ENCODE measurements around the gene ARGLU1. TPM values are rescaled to one million over a fixed set of nuclear protein-coding genes. Genes with fewer than 3 reads are reported as not detected.
A peak's percentile ranks its signal among the peaks of the same experiment; 100 is the strongest.

ARGLU1 gene
- total RNA-seq, 1 donor, result 42.0 TPM

DNA sequence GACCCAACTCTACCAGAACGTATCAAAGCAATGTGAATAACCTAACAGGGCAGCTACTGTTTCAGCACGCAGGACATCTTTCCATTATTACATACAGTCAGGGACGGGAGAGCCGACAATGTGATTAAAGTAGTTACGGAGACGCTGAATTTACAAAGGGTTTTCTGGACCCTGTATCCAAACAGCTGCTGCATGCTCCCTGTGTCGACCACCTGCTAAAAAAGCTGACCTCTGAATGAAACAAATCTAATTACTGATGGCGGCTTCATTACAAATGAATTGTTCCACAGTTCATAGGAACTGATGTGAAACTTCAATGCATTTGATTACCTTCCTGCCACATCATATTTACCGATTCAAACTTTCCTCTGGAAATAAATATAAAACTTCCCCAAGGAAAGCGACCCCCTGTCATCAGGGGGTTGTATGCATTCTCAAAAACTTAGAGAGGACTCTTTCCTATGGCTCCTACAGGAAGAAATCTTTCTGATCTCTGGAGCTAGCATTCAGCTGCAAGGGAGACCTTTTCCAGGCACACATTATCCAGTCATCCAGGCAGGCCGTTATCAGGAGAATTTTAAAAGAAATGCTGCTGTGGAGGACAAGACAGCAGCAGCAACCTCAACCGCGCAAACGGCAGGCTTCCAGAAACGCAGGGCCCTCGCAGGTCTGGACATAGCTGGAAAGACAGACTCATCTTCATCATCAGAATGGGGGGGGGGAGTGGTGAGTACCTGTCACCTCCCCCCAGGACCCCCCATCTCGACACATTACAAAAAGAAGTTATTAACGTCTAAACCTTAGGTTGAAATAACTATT is 35.6 kb downstream of the ARGLU1 start:
- H3K4me1 ChIP-seq (ENCODE audit: insufficient read depth, low read length), result peaks cover 11% of the 10 kb centered on the region
- TF ChIP-seq, protein P1, sequence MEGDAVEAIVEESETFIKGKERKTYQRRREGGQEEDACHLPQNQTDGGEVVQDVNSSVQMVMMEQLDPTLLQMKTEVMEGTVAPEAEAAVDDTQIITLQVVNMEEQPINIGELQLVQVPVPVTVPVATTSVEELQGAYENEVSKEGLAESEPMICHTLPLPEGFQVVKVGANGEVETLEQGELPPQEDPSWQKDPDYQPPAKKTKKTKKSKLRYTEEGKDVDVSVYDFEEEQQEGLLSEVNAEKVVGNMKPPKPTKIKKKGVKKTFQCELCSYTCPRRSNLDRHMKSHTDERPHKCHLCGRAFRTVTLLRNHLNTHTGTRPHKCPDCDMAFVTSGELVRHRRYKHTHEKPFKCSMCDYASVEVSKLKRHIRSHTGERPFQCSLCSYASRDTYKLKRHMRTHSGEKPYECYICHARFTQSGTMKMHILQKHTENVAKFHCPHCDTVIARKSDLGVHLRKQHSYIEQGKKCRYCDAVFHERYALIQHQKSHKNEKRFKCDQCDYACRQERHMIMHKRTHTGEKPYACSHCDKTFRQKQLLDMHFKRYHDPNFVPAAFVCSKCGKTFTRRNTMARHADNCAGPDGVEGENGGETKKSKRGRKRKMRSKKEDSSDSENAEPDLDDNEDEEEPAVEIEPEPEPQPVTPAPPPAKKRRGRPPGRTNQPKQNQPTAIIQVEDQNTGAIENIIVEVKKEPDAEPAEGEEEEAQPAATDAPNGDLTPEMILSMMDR (IDR thresholded peaks at IDR 0.05; ENCODE audit: extremely low read depth, low read depth, low read length), result no peak
- peak overlapping the region; percentile 27 for H3K27ac ChIP-seq (ENCODE audit: low read depth, low read length)
- H4K20me1 ChIP-seq (ENCODE audit: insufficient read depth, low read length), result peaks cover 6% of the 10 kb centered on the region
- peak overlapping the region; percentile 85 for H3K4me3 ChIP-seq (ENCODE audit: insufficient read depth, low read length)
- H3K36me3 ChIP-seq (ENCODE audit: insufficient read depth, low read length), result peaks cover 3% of the 10 kb centered on the region
- peak overlapping the region; percentile 70 for H2AFZ ChIP-seq (ENCODE audit: low read length)
- peaks cover 74% of the 10 kb centered on the region for H3K79me2 ChIP-seq (ENCODE audit: insufficient read depth, low read length)
- no peaks in the 10 kb centered on the region for H3K9me3 ChIP-seq (ENCODE audit: low read depth, low read length)
- DNase-seq (ENCODE audit: insufficient read length, low spot score, missing footprints), result no peak
- peak overlapping the region; percentile 90 for H3K4me2 ChIP-seq (ENCODE audit: insufficient read depth, low read length)
- no peaks in the 10 kb centered on the region for H3K27me3 ChIP-seq (ENCODE audit: insufficient read depth, low read length)

DNA sequence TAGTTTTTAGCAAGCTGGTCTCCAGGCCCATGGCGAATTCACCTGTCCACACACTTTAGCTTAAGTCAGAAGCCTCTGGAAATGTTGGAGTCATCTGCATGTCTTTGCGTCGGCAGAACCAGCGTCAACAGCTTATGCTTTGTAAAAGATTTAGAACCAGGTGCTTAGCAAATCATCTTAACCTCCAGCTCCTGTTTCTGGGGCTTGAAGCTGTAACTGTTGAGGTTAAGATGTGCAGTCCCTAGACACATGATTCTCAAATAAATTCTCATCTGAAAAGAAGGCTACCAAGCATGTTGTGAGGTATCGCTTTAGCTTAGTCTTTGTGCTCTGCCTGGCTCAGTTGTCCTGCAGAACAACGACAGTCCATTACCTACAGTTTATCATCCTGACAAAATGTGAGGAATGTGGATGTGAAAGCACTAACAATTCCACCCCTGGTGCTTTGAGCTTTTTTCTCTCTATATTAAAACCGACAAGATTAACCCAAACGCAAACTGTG is 36.9 kb downstream of the ARGLU1 start:
- H3K4me3 ChIP-seq (ENCODE audit: insufficient read depth, low read length), result no peak overlapping the region
- H4K20me1 ChIP-seq (ENCODE audit: insufficient read depth, low read length), result peaks cover 10% of the 10 kb centered on the region
- TF ChIP-seq, protein P1 (IDR thresholded peaks at IDR 0.05; ENCODE audit: extremely low read depth, low read depth, low read length), result no peak
- H2AFZ ChIP-seq (ENCODE audit: low read length), result no peak overlapping the region
- no peaks in the 10 kb centered on the region for H3K9me3 ChIP-seq (ENCODE audit: low read depth, low read length)
- no peak overlapping the region for H3K27ac ChIP-seq (ENCODE audit: low read depth, low read length)
- peaks cover 3% of the 10 kb centered on the region for H3K36me3 ChIP-seq (ENCODE audit: insufficient read depth, low read length)
- H3K79me2 ChIP-seq (ENCODE audit: insufficient read depth, low read length), result peaks cover 86% of the 10 kb centered on the region
- peaks cover 6% of the 10 kb centered on the region for H3K4me1 ChIP-seq (ENCODE audit: insufficient read depth, low read length)
- H3K4me2 ChIP-seq (ENCODE audit: insufficient read depth, low read length), result no peak overlapping the region
- DNase-seq (ENCODE audit: insufficient read length, low spot score, missing footprints), result no peak
- no peaks in the 10 kb centered on the region for H3K27me3 ChIP-seq (ENCODE audit: insufficient read depth, low read length)

DNA sequence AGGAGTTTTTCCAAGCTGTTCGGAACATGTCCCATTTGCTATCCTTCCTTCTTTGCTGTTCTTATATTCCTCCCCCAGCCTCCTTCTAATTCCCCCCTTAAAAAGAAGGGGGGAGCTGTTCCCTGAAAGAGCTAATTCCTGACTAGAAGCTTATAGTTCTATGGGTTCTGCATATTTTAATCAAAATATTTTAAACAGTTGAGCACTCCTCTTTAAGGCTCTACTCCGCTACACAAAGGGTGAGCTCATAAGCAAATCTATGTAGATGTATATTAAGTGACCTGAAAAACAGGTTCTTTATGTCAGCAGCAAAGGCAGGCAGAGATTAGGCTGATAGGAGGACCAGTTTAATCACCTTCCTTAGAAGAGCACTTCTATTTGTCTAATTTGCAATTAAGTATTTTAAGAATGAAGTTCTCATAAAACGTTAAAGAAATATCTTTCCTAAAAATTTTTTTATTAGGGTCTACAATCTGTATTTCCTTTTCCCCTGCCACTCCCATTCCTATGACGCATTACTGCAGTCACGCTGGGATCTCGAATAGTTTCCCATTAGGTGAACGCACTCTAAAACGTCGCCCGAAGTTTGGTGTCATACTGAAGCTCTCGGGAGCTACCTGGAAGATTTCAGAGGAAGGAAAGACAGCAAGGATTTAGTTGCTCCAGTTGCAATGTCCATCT is 37.6 kb downstream of the ARGLU1 start:
- Histone ChIP-seq H2AFZ (ENCODE audit: low read length) (no peak overlapping the region), H3K36me3 (ENCODE audit: insufficient read depth, low read length) (peaks cover 3% of the 10 kb centered on the region), H3K27me3 (ENCODE audit: insufficient read depth, low read length) (no peaks in the 10 kb centered on the region), H3K4me1 (ENCODE audit: insufficient read depth, low read length) (peaks cover 4% of the 10 kb centered on the region), H3K4me2 (ENCODE audit: insufficient read depth, low read length) (no peak overlapping the region), H3K4me3 (ENCODE audit: insufficient read depth, low read length) (no peak overlapping the region), H4K20me1 (ENCODE audit: insufficient read depth, low read length) (peaks cover 12% of the 10 kb centered on the region), H3K79me2 (ENCODE audit: insufficient read depth, low read length) (peaks cover 93% of the 10 kb centered on the region), H3K9me3 (ENCODE audit: low read depth, low read length) (no peaks in the 10 kb centered on the region), H3K27ac (ENCODE audit: low read depth, low read length) (no peak overlapping the region)
- TF ChIP-seq, protein P1 (IDR thresholded peaks at IDR 0.05; ENCODE audit: extremely low read depth, low read depth, low read length), result no peak
- no peak for DNase-seq (ENCODE audit: insufficient read length, low spot score, missing footprints)
